Amygdala (tissue), 56 donors: ENCODE measurements around the gene CRYBG2.
A peak's percentile ranks its signal among the peaks of the same experiment; 100 is the strongest.
"Not testable (repeated sequence)": the region's sequence is repeated elsewhere in the genome, so short reads cannot be mapped to it uniquely, and the experiment has no call there.

Source experiments
- DNase-seq, 56 donors: peaks; one replicate each; lab custom pipeline; 2025; lab: John Stamatoyannopoulos, UW

CRYBG2 gene

GRCh38 chr1:26297057-26297790, 56.7 kb downstream of the CRYBG2 start:
- DNase-seq, result no peak

GRCh38 chr1:26296340-26297056, 57.4 kb downstream of the CRYBG2 start:
- no peak for DNase-seq

GRCh38 chr1:26295194-26296138, 58.5 kb downstream of the CRYBG2 start:
- DNase-seq, result no peak

DNA sequence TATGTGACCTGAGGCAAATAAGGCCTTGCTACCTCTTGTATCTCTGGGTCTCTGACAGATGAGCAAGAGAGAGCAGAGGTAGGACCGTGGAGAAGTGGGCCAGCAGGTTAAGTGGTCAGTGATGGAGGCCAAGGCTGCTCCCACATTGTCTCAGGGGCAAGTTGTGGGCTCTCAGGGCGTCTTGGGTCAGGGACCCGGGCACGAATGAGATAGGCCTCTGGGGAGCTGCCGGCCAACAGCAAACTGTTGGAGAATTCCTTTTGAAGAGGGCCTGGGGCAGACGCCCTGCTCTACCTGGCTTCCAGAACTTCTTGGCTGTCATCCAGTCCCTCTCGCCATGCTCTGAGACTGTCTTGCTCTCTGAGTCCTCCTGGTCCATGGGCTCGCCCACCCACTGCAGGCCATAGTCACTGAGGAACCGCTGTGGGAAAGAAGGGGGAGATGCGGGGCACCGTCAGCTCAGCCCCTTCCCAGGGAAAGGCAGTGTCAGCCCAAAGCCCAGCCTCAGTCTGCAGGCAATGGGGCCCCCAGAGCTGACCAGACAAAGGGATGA, 59.9 kb downstream of the CRYBG2 start:
- DNase-seq, result no peak

DNA sequence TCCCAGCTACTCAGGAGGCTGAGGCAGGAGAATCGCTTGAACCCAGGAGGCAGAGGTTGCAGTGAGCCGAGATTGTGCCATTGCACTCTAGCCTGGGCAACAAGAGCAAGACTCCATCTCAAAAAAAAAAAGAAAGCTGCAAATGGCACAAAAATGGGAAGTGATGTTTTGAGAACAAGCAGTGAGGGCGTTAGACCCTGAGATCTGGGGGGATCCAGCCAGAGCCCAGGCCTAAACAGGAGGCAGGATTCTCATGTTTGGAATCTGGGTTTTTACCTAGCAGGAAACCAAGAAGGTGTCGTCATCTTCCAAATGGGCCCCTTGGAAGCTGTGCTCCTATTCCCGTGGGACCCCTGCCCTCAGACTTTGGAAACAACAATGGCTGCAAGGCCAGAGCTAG, 61.2 kb downstream of the CRYBG2 start:
- DNase-seq, result not testable (repeated sequence)

- DNase-seq, result no peak
These were observed 62.0 kb downstream of the CRYBG2 start for GRCh38 chr1:26291939-26292338.

- no peak for DNase-seq
These were observed 62.5 kb downstream of the CRYBG2 start for GRCh38 chr1:26291433-26291832.

DNA sequence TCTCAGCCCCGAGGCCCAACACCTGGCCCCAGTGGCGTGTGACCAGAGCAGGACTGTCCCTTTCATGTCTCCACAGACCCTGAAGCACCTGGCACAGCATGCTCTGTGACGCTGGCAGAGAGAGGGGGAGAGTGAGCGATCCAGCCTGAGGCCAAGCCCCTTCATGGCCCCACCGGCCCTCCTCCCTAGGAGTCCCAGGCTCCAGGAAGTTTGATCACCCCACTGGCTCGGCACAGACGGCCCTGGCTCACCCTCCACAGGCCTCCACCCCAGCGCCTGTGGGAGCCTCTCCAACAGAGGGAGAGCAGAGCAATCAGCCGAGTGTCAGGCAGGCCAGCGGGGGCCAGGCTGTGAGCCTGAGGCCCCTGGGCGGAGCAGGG, 63.1 kb downstream of the CRYBG2 start:
- DNase-seq, result no peak

- no peak for DNase-seq
These were observed 63.6 kb downstream of the CRYBG2 start for GRCh38 chr1:26290122-26290881.

- DNase-seq, result peak in 18 of 56 donors; percentile 12 to 64 (median 31)
These were observed 64.5 kb downstream of the CRYBG2 start for GRCh38 chr1:26289158-26290059.

- DNase-seq, result no peak
These were observed 65.5 kb downstream of the CRYBG2 start for GRCh38 chr1:26288311-26288941.

GRCh38 chr1:26287811-26288210, 66.1 kb downstream of the CRYBG2 start:
- no peak for DNase-seq

- no peak for DNase-seq
These were observed 66.8 kb downstream of the CRYBG2 start for GRCh38 chr1:26287033-26287711.

DNA sequence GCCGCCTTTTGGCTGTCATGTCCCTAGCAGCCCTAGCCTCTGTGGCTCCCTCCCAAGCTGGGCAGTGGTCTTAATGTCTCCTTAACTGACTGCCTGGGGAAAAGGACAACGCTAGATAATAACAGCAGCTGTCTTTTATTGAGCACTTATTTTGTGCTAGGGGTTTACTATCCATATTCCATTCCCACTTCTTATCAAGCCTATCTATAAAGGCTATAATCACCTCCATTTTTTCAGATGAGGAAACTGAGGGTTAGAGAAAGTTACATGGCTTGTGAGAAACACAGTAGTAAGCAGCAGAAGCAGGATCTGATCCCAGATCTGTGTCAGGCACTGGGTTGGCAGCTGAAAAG, 67.9 kb downstream of the CRYBG2 start:
- DNase-seq, result no peak

DNA sequence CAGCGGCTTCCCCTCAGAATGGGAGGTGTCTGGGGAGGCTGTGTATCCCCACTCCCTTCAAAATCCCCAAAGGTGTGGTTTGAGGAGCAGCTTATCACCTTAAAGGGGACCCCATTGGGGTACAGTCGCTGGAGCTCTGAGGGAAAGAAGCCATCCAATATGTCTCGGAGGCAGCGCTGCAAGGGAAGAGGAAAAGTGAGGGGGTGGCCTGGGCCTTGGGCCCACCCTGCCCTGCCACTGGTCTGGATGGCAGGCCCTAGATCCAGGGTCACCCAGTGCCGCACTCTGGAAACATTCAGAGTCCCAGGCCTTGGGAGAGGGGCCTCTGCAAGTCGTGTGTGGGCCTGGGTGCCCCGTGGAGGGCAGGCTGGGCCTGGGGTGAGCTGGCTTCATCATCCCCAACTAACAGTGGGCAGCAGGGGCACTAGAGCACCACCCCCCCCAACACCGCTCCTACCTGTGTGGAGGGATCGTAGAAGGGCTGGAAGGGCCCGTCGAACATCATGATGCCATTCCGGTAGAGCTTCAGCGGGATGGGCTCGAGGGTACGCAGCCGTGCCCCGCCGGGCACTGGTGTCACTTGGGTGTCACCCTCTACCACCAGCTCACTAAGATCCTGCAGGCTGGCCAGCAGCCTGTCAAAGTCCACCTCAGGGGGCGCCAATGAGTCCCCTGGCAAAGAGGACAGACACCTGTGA, 68.4 kb downstream of the CRYBG2 start:
- DNase-seq, result no peak

DNA sequence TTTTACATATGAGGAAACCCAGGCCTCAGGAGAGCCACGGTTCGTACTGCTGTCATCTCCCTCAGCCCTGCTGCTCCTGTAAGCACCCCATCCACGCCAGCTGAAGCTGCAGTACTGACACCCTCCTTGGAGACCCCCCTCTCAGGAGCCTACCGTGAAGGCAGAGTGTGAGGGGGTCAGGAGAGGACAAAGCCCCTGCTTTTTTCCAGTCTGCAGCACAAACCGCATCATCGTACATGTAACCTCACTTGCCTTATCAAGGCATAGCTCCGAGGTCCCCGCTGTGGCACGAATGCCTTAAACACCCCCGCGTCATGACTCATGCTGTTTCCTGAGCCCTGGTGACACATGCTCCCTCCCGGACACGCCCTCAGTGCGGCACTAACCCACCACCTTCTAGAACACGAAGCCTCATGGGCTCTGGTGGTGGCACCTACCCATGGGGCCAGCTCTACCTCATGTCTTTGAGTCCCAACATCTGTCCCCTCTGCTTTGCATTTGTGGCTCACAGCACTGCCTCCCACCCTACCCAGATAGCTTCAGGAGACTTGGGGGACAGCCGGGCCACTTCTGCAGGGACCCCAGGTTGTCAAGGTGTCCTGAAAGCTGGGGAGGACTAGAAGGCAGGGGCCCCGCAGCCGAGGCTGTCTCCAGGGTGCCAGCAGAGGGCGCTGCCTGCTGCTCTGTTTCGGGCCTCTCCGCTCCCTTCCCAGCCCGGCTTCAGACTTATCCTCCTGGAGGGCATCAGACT, 69.2 kb downstream of the CRYBG2 start:
- peak in 17 of 56 donors; percentile 7 to 60 (median 18) for DNase-seq
